Nephron (organoid): ENCODE data around the gene WDR7.

ENCODE experiments used
- H3K27ac Mint-ChIP-seq, 3 experiments: 2 replicates each; pipeline ENCODE4 v1.8.0; 2020; ENCODE audit warnings: mixed read lengths in 3 of 3, mild to moderate bottlenecking in 2 of 3, moderate library complexity in 1 of 3
- H3K27me3 Mint-ChIP-seq: 2 replicates; pipeline ENCODE4 v1.8.0; 2021; ENCODE audit warnings: low read depth, mild to moderate bottlenecking, moderate library complexity, mixed read lengths
- H3K36me3 Mint-ChIP-seq: 2 replicates; pipeline ENCODE4 v1.8.0; 2020; ENCODE audit warnings: low read depth, mixed read lengths
- H3K4me1 Mint-ChIP-seq: 2 replicates; pipeline ENCODE4 v1.8.0; 2020; ENCODE audit warnings: mixed read lengths
- H3K4me3 Mint-ChIP-seq, 3 experiments: 2 replicates each; pipeline ENCODE4 v1.8.0; 2020; ENCODE audit warnings: mild to moderate bottlenecking in 3 of 3, mixed read lengths in 3 of 3, moderate library complexity in 2 of 3
- H3K9me3 Mint-ChIP-seq: 2 replicates; pipeline ENCODE4 v1.8.0; 2020; ENCODE audit warnings: mixed read lengths
- CTCF ChIP-seq, 3 experiments: fragments of 200-600 bp; sonication (generic); IDR thresholded peaks; one replicate each; pipeline ENCODE4 v1.5.0; 2021; ENCODE audit warnings: antibody characterized with exemption in 3 of 3; ENCODE audit not compliant: unreplicated experiment in 3 of 3

WDR7 gene

DNA sequence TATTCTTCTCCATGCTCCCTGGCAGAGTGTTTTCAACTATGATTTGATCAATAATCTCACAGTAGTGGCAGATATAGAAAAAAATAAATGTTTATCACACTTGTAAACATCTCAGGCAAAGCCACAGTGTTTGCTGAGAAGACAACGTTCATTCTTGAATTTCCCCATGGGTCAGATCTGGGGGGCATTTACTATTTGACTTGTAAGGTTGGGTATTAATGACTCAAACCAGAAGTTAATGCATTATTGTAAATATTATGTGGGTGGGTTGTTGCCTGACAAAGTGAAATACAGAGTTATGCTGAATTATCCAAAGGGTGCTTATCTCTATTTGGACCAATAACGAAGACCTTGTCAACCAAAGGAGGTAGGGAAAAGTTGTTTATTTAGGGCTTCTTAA, 346.0 kb downstream of the WDR7 start:
- H3K9me3 Mint-ChIP-seq, result no peaks in the 10 kb centered on the region
- no peak overlapping the region for H3K4me3 Mint-ChIP-seq
- no peaks in the 10 kb centered on the region for H3K27me3 Mint-ChIP-seq
- H3K4me1 Mint-ChIP-seq, result no peaks in the 10 kb centered on the region
- H3K36me3 Mint-ChIP-seq, result no peaks in the 10 kb centered on the region
- no peak overlapping the region for H3K27ac Mint-ChIP-seq
- TF ChIP-seq CTCF (IDR thresholded peaks at IDR 0.05; ENCODE audit: unreplicated experiment in 3 of 3), result no peak

GRCh38 chr18:56999823-57000222, 348.7 kb downstream of the WDR7 start:
- no peaks in the 10 kb centered on the region for H3K9me3 Mint-ChIP-seq
- H3K27me3 Mint-ChIP-seq, result no peaks in the 10 kb centered on the region

DNA sequence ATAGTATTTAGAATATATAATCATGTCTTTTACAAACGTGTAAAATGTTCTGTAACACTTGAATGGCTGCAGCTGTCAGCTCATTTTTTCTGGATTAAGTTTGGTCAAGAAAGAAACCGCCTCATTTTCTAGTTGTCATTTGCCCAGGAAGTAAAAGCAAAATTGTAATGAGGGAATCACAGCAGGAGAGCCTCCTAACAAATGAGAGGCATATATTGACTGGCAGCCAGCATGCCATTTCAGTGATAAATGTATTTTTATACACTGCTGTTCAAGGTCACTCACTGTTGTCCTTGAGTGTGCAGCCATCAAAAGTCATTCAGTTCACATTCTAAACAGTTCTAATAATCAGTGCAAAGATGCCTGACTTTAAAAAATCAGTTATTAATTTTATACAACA, 351.5 kb downstream of the WDR7 start:
- TF ChIP-seq CTCF (IDR thresholded peaks at IDR 0.05; ENCODE audit: unreplicated experiment in 3 of 3), result no peak
- Mint-ChIP-seq H3K27me3 (no peaks in the 10 kb centered on the region), H3K36me3 (no peaks in the 10 kb centered on the region), H3K4me3 (no peak overlapping the region), H3K9me3 (no peaks in the 10 kb centered on the region), H3K27ac (no peak overlapping the region), H3K4me1 (peaks cover 16% of the 10 kb centered on the region)

More at GRCh38 chr18:56999823-57000222, 348.7 kb downstream of the WDR7 start:
- no peak for TF ChIP-seq CTCF (IDR thresholded peaks at IDR 0.05; ENCODE audit: unreplicated experiment in 3 of 3)
- Mint-ChIP-seq H3K27ac (no peak overlapping the region), H3K4me3 (no peak overlapping the region), H3K4me1 (peaks cover 16% of the 10 kb centered on the region), H3K36me3 (no peaks in the 10 kb centered on the region)

DNA sequence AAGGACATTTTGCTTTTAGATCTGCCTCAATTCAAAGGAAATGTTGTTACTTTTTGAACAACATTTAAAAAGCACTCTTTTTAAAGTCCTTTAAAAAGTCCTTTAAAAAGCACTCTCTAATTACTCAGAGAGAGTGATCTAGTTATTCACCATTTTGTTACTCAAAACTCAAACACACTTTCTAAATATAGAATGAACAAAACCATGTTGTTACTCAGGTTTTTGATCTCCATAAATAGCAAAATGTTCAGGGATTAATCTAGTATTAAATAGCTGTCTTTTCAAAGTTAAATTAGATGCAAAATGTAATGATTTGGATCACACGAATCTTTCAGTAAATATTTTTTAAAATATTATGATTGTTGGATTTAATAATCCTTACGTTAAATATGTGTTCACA, 352.2 kb downstream of the WDR7 start:
- peaks cover 16% of the 10 kb centered on the region for H3K4me1 Mint-ChIP-seq
- no peak for TF ChIP-seq CTCF (IDR thresholded peaks at IDR 0.05; ENCODE audit: unreplicated experiment in 3 of 3)
- no peaks in the 10 kb centered on the region for H3K36me3 Mint-ChIP-seq
- no peaks in the 10 kb centered on the region for H3K9me3 Mint-ChIP-seq
- no peak overlapping the region for H3K4me3 Mint-ChIP-seq
- H3K27ac Mint-ChIP-seq, result no peak overlapping the region
- no peaks in the 10 kb centered on the region for H3K27me3 Mint-ChIP-seq

GRCh38 chr18:57004366-57005121, 353.4 kb downstream of the WDR7 start:
- H3K9me3 Mint-ChIP-seq, result no peaks in the 10 kb centered on the region
- H3K4me3 Mint-ChIP-seq, result no peak overlapping the region
- H3K27me3 Mint-ChIP-seq, result no peaks in the 10 kb centered on the region
- H3K27ac Mint-ChIP-seq, result peak overlapping the region; percentile 7 to 89 (median 42)
- H3K4me1 Mint-ChIP-seq, result peaks cover 16% of the 10 kb centered on the region
- TF ChIP-seq CTCF (IDR thresholded peaks at IDR 0.05; ENCODE audit: unreplicated experiment in 3 of 3), result no peak
- no peaks in the 10 kb centered on the region for H3K36me3 Mint-ChIP-seq
